KBM-7 (cell line): ENCODE results near the gene TENM4.
"Not testable (repeated sequence)": the region's sequence is repeated elsewhere in the genome, so short reads cannot be mapped to it uniquely, and the experiment has no call there.

ENCODE experiments used
- DNase-seq: peaks from one replicate; pipeline ENCODE4 v3.0.0-alpha.2; 2015
- in situ Hi-C: fragments of 300-500 bp; cut with MboI; formaldehyde crosslinking; loops from 2 replicates; pipeline ENCODE4 v1.14.3; 2020; ENCODE audit warnings: low sequenced_read_pairs, low pct_unique_long_range_greater_than_20kb, mixed read lengths

The TENM4 gene

DNA sequence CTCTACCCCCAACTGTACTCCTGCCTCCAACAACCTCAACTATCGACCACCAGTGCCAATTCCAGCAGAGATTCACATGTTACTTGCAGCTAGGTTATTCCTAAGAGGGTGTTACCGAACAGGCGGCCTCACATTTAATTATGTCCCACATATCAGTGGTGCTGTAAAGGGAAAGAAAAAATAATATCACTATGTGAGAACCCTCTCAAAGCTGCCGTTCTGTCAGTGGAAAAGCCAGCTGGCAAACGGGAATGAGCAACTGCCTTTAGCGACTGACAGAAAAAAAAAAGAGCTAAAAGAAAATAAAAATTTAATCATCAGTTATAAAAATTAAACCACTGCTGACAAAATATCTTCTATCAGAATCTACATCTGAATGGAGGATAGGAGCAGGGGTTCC, 595.3 kb downstream of the TENM4 start:
- DNase-seq = no peak
- in situ Hi-C loops = no loop called here

DNA sequence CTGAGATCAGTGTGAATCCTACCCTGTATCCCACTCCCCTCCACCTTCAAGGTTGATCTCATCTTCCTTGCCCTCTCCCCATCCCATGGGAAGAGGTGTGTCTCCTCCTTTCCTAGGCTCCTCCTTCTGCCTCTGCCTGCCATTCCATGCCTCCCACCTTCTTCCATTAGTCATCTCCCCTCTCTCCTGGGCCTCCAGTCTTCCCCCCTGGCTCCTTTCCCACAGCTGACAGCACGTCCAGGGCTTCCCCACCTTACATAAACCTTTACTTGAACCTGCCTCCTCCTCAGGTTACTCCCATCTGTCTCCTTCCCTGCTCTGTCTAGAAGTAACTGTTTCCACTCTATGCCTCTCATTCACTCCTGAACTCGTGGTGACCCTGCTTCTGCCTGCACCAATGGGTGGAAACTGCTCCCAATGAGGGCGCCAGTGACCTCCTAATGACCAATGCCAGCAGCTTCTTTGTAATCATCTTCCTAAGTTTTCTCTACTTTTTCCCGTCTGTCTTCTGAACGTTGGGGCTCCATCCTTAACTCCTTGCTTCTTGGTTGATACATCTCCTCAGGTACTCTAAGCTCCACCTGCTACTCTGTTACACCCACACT, 599.3 kb downstream of the TENM4 start:
- DNase-seq = no peak
- in situ Hi-C loops = no loop called here

DNA sequence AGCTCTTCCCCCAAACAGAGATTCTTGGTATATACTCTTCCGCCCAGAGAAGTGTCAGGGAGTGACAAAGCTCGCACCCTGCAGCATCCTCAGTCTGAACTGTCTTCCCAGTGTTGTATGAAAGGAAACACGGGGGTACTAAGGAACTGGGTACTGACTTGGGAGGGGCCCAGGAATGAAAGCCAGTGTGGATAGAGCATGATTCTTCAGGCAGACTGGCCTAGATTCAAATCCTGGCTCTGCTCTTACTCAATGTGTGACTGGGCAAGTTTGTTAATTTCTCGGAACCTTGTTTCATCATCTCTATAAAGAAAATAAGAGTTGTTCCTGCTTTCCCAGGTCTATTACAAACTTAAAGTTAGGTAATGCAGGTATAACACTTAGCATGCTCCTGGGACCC, 600.2 kb downstream of the TENM4 start:
- DNase-seq = no peak
- in situ Hi-C loops = no loop called here

DNA sequence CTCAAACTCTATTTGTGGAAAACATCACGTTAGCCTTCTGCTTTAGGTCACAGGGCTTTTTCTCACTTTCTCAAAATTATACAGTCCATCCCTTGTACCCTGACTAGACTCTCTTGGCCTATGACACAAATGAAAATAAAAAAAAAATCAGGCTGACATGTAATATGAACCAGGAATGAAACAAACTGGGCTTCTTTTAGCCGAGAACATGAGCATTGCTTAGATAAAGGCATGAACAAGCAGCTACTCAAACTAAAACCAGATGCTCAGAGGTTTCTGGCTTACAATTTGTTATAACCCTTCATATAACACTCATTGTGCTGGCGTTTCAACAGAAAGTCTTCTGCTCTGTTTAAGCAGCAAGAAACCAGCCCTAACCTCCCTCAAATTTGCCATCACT, 600.6 kb downstream of the TENM4 start:
- no peak for DNase-seq

DNA sequence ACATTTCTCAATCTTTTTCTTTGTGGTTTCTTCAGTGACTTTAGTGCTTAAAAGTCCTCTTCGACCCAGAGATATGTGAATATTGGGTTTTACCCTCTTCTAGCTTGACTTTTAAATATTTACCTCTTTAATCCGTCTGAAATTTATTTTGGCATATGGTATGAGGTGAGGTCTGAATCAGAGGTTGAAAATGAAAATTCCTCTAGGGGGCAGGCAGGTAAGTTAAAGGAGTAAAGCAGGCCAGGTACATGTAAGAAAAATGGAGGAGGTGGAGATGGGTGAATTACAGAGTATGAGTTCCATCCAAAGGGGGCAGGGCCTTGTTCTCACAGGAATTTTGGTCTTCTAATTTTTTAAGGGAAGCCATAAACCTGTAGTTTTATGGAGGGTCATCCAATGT, 602.4 kb downstream of the TENM4 start:
- in situ Hi-C loops = no loop called here
- DNase-seq = no peak

More for the DNA sequence above, 600.6 kb downstream of the TENM4 start:
- in situ Hi-C loops = no loop called here

DNA sequence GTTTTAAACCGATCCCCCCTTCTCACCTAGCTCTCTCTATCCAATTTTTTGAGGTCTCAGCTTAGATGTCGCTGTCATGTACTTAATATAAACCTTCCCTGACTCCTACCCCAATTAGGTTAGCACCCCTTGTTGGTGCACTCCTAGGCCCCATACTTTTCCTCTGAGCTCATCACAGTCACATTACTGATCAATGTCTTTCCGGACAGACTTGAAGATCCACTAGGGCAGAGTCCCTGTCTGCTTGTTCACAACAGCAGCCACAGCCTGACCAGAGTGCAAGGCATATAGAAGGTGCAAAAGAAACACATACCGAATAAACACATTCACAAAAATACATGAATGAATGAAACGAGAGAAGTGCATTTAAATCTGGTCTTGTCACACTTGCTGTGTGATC, 605.2 kb downstream of the TENM4 start:
- in situ Hi-C loops = no loop called here
- DNase-seq = no peak

DNA sequence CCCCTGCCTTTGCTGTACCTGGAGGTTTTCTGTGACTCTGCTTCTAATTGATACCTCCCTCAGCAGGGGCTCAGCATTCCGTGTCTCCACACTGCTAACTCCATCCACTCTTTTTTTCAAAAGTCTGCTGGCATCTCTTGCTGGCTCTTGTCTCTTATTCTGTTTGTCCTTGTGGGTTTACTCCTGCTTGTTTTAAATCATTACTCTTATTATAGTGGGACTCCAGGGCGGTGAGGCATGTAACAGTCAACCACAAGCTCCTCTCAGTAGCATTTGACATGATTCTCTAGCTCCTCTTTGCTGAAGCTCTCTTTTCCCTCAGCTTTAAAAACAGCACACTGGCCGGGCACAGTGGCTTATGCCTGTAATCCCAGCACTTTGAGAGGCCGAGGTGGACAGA, 605.9 kb downstream of the TENM4 start:
- in situ Hi-C loops = no loop called here
- DNase-seq = no peak

DNA sequence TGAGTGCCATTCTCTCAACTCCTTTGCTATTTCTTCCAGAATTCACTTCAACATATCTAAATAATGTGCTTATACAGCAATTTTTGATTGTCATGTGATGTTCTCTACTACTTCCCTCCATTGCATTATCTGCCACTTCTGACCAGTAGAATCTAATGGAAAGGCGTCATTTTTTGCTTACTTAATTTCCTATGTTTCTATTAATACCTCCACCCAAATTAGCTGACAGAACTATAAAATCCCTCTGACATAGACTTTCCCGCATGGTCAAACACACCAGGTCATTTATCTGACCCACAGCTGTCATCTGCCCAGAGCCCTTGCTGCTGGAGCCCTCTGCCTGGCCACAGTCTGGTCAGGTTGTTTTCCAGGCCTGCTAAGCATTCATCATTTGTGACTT, 607.6 kb downstream of the TENM4 start:
- in situ Hi-C loops = no loop called here

DNA sequence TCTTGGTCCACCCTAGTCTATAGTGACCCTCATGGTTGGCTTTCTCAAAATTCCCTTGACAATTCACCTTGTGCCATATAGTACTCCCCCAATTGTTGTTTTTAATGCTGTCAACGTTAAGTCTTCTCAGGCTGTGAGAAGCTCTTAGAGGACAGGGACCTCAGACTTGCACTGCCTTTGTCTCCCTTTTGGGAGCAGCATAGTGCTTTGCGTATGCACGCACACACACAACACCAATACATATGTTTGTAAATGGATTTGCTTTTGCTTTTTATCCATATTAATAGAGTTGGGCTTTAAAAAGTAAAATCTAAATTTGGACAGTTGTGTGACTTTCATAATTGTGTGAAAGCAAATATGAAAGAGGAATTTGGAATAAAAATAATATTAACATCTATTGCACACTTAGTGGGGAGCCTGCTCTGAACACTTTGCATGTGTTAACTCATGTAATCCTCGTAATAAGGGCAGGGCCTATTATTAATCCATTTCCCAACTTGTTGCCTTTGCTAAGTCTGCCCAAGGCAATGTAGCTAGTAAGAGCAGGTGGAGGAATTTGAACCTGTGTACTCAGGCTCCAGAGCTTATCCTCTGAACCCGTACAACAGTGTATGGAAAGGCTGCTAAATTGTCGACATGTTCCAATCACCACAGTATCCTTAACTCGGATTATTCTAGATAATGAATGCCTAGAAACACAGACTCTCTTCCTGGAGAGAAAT, 608.4 kb downstream of the TENM4 start:
- in situ Hi-C loops = no loop called here
- no peak for DNase-seq

More for the DNA sequence above, 607.6 kb downstream of the TENM4 start:
- no peak for DNase-seq

DNA sequence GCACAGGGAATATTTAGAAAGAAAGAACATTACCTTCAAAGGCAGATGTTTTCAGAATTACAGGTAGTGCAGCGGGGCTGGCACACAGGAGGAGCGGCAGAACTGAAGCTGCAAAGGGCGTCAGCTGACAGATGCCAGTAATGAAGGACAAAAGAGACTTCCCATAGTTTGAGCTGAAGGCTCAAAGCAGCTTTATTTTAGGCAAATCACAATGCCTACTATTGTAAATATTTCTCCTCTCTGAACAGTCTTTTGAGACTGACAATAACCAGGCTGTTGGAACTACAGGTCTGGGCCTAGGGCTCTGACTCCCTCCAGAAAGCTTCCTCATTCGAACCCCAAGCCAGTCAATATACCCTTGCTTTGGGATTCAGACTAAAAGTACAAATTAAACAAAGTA, 609.3 kb downstream of the TENM4 start:
- in situ Hi-C loops = no loop called here
- no peak for DNase-seq

DNA sequence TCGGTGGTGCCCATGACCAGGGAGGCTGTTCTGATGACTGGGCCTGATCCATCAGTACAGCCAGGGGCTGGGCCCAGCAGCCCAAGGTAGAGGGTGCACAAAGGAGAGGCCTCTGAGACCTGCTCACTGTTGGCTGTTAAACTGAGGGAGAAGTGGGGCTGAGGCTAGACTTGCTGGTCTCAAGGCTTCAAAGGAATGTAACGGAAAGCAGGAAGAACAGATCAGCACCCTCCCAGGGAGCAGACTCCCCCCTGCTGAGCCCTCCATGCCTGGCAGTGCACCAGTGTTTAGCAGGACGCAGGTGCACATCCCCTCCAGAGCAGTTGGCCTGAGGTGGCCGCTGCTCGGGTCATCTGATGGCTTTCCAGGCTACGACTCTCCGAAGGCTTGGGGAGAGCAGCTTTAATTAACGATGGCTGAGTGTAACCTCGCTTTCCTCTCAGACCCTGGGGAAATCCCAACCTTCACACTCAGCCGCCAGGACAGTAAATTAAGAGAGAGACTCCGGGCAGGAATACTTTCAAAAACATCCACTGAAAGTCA, 610.5 kb downstream of the TENM4 start:
- DNase-seq = no peak
- in situ Hi-C loops = no loop called here

DNA sequence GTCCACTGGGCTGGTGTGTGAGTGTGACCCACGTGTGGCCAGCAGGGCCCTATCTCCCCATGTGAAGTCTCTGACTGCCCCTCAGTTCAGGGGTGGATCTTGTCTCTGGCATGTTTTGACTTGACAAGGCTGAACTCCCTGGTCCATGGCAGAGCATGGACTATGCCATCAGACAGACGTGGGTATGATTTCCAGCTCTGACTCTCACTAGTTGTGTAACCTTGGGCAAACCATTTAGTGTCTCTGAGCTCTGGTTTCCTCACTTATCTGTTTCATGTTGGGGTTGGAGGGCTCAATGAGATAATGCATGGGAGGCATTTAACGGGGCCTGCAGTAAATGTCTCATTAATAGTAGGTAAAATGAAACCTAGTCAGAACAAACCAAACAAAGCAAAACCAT, 611.7 kb downstream of the TENM4 start:
- in situ Hi-C loops = no loop called here
- DNase-seq = no peak

DNA sequence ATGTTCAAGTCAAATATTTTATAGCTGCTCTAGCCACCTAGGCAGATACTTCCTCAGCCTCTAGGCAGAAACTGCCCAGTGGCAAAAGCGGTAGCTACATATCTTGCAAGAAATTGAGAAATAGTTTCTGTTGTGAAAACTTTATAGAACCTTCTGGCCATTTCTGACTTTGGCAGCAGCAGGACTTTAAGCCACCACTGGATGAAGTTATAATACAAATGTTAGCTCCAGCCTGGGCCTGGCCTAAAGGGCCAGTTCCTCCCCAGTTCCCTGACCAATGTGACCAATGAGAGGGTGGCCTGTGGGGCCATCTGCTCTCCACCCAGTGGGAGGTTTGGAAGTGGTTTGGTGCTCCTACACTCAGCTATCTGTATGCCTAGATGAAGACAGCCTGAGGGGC, 612.2 kb downstream of the TENM4 start:
- no peak for DNase-seq
- in situ Hi-C loops = no loop called here

DNA sequence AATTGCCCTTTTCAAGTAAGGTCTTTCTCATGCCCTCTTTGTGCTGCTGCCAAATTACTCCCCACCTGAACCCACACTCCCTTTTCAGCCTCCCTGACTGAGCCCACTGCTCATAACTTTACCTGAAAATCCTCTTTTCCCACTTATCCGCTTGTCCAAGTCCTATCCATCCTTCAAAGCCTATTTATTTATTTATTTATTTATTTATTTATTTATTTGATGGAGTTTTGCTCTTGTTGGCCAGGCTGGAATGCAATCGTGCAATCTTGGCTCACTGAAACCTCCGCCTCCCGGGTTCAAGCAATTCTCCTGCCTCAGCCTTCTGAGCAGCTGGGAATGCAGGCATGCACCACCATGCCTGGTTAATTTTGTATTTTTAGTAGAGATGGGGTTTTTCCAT, 613.5 kb downstream of the TENM4 start:
- in situ Hi-C loops, DNase-seq: not testable (repeated sequence)

DNA sequence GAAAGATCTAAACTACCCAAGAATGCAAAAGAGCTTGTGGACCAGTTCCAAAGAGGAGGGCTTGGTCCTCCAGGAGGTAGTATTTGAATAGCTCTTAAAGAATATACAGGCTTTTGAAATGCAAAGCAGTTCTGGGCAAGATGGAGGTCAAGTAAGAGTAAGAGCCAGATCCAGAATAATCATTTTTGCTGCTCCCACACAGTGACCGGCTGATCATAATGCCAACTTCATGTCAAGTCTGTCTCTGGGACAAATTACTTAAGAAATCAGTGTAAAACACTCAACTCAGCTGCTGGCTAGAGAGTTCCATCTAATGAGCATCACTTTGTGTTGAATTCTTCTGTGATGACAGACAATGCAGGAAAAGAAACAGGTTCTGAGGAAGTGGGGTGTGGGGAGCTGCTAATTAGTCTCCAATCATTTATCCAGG, 615.2 kb downstream of the TENM4 start:
- in situ Hi-C loops = no loop called here
- DNase-seq = no peak

DNA sequence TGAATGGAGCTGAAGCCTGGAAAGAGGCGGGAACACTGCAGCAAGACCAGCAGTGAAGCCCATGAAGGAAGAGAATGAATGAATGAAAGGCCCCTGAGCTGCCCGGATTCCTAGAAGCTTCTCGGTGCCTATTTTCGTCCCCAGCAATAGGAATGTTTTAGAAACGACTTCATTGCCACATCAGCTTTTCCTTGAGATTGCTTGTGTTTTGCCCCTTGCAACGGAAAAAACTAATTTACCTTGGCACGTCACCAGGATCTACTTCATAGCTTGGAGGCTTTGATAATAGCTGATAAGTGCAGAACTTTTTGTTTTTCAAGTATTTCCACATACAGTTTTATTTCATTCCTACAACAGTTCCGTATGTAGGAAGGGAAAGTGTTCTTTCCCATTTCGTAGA, 617.2 kb downstream of the TENM4 start:
- DNase-seq = no peak

DNA sequence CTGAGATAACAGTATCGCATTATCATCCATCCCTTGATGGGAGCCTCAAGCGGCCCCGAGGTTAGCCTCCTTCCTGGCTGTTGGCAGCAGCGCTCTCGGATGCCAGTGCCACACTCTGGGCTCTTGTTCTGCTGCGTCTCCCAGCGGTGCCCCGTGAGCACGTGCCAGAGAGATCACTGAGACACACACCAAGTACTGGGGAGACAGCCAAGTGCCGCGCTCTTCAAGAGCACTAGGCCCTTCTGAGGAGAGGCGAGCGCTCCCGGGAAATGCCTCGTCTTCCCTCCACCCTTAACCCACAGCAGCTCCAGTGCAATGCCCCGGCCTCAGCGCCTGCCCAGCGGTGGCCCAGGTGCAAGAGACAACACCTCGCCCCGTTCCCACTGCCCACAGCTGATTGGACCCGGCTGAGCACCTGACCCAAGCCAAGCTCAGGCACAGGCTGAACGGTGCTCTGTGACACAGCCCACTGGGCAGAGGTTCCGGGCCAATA, 617.9 kb downstream of the TENM4 start:
- in situ Hi-C loops = no loop called here
- DNase-seq = no peak

More for the DNA sequence above, 617.2 kb downstream of the TENM4 start:
- in situ Hi-C loops = no loop called here

DNA sequence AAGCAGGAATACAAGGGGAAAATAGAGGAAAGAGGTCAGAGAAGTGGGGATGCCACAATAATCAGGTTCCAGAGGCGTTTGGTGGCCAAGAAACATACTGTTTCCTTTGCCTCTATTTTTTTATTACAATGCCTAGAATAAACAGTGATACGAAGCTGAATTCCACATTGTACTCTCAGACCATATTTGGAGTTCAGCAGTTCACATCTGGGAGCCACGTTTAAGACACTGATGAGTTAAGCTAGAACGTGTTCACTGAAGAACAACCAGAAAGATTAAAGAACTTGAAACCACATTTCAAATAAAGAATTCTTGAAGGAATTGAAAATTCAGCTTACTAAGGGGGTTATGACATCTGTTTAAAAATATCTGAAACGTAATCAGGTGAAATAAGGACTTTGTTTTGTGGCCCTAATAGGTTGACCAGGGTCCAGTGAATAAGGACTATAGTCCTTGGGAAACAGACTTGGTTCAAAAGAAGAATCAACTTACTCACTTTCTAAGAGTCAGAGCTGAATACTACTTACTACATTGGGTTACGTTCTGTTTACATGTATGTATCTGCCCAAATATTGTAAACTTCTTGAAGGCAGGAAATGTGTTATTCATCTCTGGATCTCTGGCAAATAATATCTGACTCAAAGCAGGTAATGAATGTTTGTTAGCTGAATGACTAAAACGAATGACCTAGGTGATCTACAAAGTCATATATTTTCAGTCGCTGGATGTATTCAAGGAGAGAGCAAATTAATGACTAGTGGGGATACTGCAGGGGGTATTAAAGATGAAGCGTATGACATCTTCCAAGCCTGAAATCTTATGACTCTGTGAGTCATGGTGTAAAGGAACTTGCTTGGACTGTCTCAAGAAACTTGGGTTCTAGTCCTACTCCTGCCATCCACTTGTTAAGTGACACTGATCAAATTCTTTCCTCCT, 619.2 kb downstream of the TENM4 start:
- in situ Hi-C loops = no loop called here
- no peak for DNase-seq

DNA sequence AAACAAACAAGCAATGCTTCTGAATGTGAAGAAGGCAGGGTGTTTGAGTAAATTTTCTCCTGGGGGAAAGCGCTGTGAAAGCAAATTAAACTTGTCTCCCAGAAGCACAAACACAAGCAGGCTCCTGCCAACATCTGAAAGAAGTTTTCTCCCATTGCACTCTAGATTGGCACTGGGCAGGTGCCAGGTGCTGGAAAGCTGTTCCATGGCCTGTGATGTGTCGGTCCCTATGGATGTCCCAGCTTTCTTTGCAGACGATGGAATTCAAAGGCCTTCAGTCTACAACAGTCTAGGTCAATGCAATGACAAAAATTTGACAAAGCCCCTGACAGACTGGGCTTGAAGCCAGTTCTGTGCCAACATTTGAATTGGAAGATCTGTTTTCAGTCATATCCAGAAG, 620.1 kb downstream of the TENM4 start:
- DNase-seq = no peak
- in situ Hi-C loops = no loop called here

DNA sequence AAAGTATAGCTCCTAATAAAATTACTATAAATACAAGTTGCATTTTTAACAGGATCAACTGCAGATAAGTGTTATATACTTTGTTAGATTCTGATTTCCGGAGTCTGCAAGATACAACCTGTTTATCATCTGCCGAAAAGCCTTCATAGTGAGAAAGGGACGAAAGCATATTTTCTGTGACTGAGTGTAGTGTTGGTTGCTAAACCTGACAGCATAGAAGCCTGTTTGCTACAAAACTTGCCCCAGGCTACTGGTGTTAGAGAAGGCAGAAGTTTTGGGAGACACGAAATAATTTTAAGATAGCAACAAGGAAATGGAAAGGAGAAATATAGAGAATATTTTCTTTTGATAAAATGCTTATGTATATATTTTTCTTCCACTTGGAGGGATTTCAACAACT, 622.6 kb downstream of the TENM4 start:
- in situ Hi-C loops = no loop called here
- DNase-seq = no peak
